Measurements from ENCODE around the gene HDLBP. TPM values are rescaled to one million over a fixed set of nuclear protein-coding genes. Genes with fewer than 3 reads are reported as not detected.
A peak's percentile ranks its signal among the peaks of the same experiment; 100 is the strongest.

Gene HDLBP
- total and polyA plus RNA-seq, 4 donors, result 220 to 476 (median 318) TPM

DNA sequence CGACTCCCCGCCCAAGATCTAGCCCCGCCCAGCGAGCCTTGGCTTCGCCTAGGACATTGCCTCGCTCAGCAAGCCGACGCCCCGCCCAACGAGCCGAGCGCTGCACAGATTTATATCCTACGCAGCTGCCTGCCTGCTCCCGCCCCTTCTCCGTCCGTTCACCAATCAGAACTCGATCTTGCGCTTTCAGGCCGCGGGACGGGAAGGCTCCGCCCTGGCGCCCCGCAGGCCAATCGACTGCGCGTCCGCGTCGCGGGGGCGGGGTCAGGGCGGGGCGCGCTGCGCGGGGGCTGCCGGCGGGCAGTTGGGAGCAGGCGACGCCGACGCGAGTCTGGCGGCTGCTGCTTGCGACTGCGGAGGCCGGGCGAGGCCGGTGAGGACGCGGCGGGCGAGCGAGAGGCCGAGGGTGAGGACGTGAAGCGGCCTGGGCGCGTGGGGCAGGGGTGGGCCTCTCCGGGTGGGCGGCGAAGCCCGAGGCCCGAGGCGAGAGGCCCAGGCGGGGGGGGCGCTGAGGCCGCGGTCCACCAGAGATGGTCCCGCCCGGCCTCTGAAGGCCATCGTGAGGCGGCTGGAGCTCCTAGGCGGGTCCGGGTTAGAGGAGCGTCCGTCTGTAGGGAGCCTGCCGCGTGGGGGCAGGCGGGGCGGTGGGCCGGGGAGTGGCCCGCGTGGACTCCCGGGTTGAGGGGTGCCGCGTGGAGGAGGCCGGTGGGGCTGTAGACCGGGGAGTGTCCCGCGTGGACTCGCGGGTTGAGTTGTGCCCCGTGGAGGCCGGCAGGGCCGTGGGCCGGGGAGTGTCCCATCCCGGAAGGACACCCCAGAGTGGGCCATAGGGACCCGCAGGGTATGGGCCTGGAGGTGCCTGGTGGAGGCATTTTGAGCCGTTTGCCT is 40.8 kb upstream of the HDLBP start, which contains the start of gene FARP2:
Gene FARP2 (plus strand): TSS at position 303 of the 888 bp plus-strand sequence. CDS start 16,823 bp downstream, outside the sequence.
- Histone ChIP-seq H3K27ac (ENCODE audit: low read depth in 1 of 2, low read length in 2 of 2) (peak within 1 kb of the TSS; percentile 38 to 42), H3K4me1 (ENCODE audit: control insufficient read depth in 1 of 2, insufficient read depth in 2 of 2, low read length in 2 of 2) (peaks cover 0 to 6% of the 10 kb centered on the region in 2 donors), H3K9me3 (ENCODE audit: control insufficient read depth, low read length) (no peaks in the 10 kb centered on the region), H3K27me3 (ENCODE audit: control insufficient read depth in 1 of 2, insufficient read depth in 2 of 2, low read length in 1 of 2) (no peaks in the 10 kb centered on the region), H3K4me3 (ENCODE audit: low read length in 2 of 2) (peak within 1 kb of the TSS; percentile 23 to 74), H3K36me3 (ENCODE audit: control insufficient read depth in 1 of 2, insufficient read depth in 2 of 2, low read length in 1 of 2) (peaks cover 0 to 2% of the 10 kb centered on the region in 2 donors)
- ATAC-seq (ENCODE audit: low FRiP score) (peak; percentile 96), DNase-seq (peak; percentile 100)
- WGBS, 2 donors, result 1% methylated on average over 78 to 101 of the region's 101 CpGs
- intact Hi-C loops (cut with DNase I), result loop anchor here in 1 of 2 donors (1.0 to 5.0 kb wide), 3 partner anchors 23 to 41 kb away; partner anchors contain the start of genes HDLBP and SEPTIN2

DNA sequence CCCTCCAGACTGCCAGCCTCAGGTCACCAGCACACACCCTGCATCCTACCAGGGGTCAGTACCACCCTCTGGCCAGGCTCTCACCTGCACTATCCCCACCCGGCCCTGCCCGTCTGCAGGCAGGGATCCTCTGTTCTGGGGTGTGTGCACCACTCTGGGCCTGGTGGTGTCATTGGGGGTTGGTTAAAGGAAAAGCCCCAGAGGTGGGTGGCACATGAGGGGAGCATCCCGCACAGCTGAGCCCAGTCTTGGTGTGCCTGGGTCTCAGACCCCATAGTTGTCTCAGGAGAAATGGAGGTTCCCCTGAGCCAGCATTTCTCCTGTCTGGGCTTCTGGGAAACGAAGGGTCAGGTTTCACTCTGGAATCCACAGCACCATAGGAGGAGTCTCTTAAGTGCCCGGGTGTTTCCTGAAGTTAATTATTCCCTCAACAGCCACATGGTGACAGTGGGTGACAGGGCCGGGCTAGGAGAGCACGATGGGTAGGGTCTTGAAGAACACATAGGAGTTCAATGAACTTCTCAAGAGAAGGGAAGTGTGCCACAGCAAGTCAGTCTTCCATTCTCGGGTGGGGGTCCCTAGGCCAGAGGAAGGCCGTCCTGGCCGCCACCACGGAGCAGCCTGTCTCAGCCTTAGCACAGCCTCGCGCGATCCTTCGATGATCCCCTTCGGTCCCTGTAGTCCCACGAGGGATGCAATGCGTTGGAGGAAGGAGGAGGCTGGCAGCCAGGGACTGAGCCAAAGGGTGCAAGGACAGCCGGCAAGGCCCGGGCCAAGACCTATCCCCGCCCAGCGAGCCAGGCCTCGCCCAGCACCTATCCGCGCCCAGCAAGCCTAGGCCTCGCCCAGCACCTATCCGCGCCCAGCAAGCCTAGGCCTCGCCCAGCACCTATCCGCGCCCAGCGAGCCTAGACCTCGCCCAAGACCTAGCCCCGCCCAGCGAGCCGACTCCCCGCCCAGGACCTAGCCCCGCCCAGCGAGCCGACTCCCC is 39.5 kb upstream of the HDLBP start:
- 26 to 39% methylated on average over 24 to 40 of the region's 40 CpGs for WGBS, 2 donors

DNA sequence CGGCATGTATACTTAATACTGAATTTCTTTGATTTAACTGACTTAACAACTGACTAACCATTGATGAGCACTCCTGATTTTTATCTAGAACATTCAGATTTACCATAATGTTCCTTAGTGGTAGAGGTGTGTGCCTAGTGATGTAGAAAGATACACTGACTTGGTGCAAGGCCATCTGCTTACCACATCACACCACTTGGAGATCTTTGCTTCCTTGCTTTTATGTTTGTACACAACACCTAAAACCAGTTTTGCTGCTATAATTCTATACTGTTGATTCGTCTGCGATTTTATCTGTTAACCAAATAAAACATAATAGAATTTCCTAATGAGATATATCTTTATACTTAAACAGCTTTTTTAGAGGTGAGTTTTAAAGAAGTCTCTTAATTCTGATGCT is 36.8 kb upstream of the HDLBP start:
- WGBS, 2 donors, result 83% methylated on average over 3 of the region's 3 CpGs
- H3K27me3 ChIP-seq (ENCODE audit: control insufficient read depth in 1 of 2, insufficient read depth in 2 of 2, low read length in 1 of 2), result no peaks in the 10 kb centered on the region
- peaks cover 0 to 6% of the 10 kb centered on the region in 2 donors for H3K36me3 ChIP-seq (ENCODE audit: control insufficient read depth in 1 of 2, insufficient read depth in 2 of 2, low read length in 1 of 2)
- H3K27ac ChIP-seq (ENCODE audit: low read depth in 1 of 2, low read length in 2 of 2), result no peak overlapping the region
- no peak for ATAC-seq (ENCODE audit: low FRiP score)
- no peak overlapping the region for H3K4me3 ChIP-seq (ENCODE audit: low read length in 2 of 2)
- no peak for DNase-seq
- no peaks in the 10 kb centered on the region for H3K9me3 ChIP-seq (ENCODE audit: control insufficient read depth, low read length)
- no peaks in the 10 kb centered on the region for H3K4me1 ChIP-seq (ENCODE audit: control insufficient read depth in 1 of 2, insufficient read depth in 2 of 2, low read length in 2 of 2)
- intact Hi-C loops (cut with DNase I), result loop anchor here in 1 of 2 donors (5.0 kb wide), 1 partner anchor 35 kb away; the partner anchor contains the start of genes HDLBP and SEPTIN2

More for the DNA sequence above, 39.5 kb upstream of the HDLBP start:
- peak; percentile 59 for ATAC-seq (ENCODE audit: low FRiP score)
- Histone ChIP-seq H3K9me3 (ENCODE audit: control insufficient read depth, low read length) (no peaks in the 10 kb centered on the region), H3K27ac (ENCODE audit: low read depth in 1 of 2, low read length in 2 of 2) (peak overlapping the region in 1 of 2 donors; percentile 42), H3K36me3 (ENCODE audit: control insufficient read depth in 1 of 2, insufficient read depth in 2 of 2, low read length in 1 of 2) (peaks cover 0 to 5% of the 10 kb centered on the region in 2 donors), H3K4me3 (ENCODE audit: low read length in 2 of 2) (no peak overlapping the region), H3K27me3 (ENCODE audit: control insufficient read depth in 1 of 2, insufficient read depth in 2 of 2, low read length in 1 of 2) (no peaks in the 10 kb centered on the region), H3K4me1 (ENCODE audit: control insufficient read depth in 1 of 2, insufficient read depth in 2 of 2, low read length in 2 of 2) (peaks cover 0 to 6% of the 10 kb centered on the region in 2 donors)
- DNase-seq, result peak; percentile 89 to 93
- intact Hi-C loops (cut with DNase I), result loop anchor here (5.0 kb wide), 2 partner anchors 37 to 38 kb away; partner anchors contain the start of genes HDLBP (in 1 of the 2) and SEPTIN2 (in 1 of the 2)

DNA sequence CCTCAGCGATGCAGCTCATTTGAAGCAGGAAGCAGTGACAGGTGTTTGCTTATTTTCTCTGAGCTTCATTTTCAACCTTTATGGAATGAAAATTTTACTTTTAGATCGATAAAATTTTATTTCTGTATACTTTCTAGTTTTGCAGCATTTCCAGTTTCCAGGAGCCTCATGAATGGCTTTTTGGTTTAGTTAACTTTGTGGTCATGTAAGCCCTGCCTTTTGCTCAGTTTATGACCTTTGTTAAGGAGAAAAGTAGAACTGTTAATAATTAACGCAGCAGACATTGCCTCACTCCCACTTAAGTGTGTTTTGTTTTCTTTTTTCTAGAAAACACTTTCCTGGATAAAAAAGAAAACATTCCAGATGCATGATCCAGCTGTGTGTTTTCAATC is 36.2 kb upstream of the HDLBP start:
- Histone ChIP-seq H3K27ac (ENCODE audit: low read depth in 1 of 2, low read length in 2 of 2) (no peak overlapping the region), H3K36me3 (ENCODE audit: control insufficient read depth in 1 of 2, insufficient read depth in 2 of 2, low read length in 1 of 2) (peaks cover 2 to 6% of the 10 kb centered on the region in 2 donors), H3K9me3 (ENCODE audit: control insufficient read depth, low read length) (no peaks in the 10 kb centered on the region), H3K4me1 (ENCODE audit: control insufficient read depth in 1 of 2, insufficient read depth in 2 of 2, low read length in 2 of 2) (no peaks in the 10 kb centered on the region), H3K4me3 (ENCODE audit: low read length in 2 of 2) (no peak overlapping the region), H3K27me3 (ENCODE audit: control insufficient read depth in 1 of 2, insufficient read depth in 2 of 2, low read length in 1 of 2) (no peaks in the 10 kb centered on the region)
- intact Hi-C loops (cut with DNase I), result loop anchor here in 1 of 2 donors (5.0 kb wide), 1 partner anchor 34 kb away; the partner anchor contains the start of genes HDLBP and SEPTIN2
- DNase-seq (no peak), ATAC-seq (ENCODE audit: low FRiP score) (no peak)
- WGBS, 2 donors, result 54 to 55% methylated on average over 3 of the region's 3 CpGs

DNA sequence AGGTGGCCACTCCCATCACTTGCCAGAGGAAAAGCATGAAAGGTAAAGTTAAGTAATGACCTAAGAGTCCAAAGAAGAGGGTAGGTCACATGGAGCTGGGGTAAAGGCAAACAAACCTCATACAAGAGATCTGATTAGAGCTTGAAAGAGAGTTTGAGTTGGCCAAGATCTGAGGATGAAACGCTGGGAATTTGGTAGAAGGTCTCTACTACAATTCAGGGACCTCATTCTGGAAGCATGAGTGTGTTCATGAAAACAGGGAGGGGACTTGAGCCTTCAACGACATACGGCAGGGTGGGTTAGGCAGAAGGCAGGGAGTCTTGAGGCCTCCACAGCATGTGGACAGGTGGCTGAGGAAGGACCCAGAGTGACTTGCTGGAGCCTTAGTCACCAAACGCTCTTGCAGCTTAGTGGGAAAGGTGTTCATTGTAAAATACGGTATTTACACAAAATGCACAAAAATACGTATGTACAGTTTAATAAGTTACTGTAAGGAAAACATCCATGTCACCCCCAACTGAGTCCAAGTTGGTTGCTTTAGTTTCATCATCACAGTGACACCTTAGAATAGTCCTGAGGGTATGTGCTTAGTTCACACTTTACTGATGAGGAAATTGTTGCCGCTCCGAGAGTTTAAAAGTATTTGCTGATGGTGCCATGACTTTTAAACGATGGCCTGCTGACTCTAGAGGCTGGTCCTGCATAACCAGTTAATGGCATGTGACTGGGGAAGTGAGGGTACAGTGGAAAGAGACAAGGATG is 35.6 kb upstream of the HDLBP start:
- no peaks in the 10 kb centered on the region for H3K9me3 ChIP-seq (ENCODE audit: control insufficient read depth, low read length)
- intact Hi-C loops (cut with DNase I), result loop anchor here in 1 of 2 donors (5.0 kb wide), 1 partner anchor 34 kb away; the partner anchor contains the start of genes HDLBP and SEPTIN2
- H3K27ac ChIP-seq (ENCODE audit: low read depth in 1 of 2, low read length in 2 of 2), result no peak overlapping the region
- H3K4me3 ChIP-seq (ENCODE audit: low read length in 2 of 2), result no peak overlapping the region
- no peaks in the 10 kb centered on the region for H3K4me1 ChIP-seq (ENCODE audit: control insufficient read depth in 1 of 2, insufficient read depth in 2 of 2, low read length in 2 of 2)
- DNase-seq, result no peak
- no peaks in the 10 kb centered on the region for H3K27me3 ChIP-seq (ENCODE audit: control insufficient read depth in 1 of 2, insufficient read depth in 2 of 2, low read length in 1 of 2)
- no peak for ATAC-seq (ENCODE audit: low FRiP score)
- WGBS, 2 donors, result 64 to 73% methylated on average over 9 of the region's 9 CpGs
- H3K36me3 ChIP-seq (ENCODE audit: control insufficient read depth in 1 of 2, insufficient read depth in 2 of 2, low read length in 1 of 2), result peaks cover 5 to 7% of the 10 kb centered on the region in 2 donors

DNA sequence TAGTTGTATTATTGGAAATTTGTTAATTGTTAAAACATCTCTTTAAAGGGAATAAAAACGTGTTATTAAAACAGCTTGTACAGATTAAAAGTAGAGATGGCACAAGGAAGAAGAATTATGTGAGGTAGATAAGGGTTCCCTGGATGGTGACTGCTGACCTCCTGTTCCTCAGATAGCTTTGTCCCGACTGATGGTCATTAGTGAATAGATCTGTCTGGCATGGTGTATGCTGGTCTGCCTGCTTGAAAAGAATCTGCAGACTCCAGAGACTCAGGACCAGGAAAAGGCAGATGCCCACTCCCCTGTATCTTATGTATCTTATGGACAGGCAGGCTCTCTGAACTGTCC is 35.0 kb upstream of the HDLBP start:
- peaks cover 5 to 9% of the 10 kb centered on the region in 2 donors for H3K36me3 ChIP-seq (ENCODE audit: control insufficient read depth in 1 of 2, insufficient read depth in 2 of 2, low read length in 1 of 2)

DNA sequence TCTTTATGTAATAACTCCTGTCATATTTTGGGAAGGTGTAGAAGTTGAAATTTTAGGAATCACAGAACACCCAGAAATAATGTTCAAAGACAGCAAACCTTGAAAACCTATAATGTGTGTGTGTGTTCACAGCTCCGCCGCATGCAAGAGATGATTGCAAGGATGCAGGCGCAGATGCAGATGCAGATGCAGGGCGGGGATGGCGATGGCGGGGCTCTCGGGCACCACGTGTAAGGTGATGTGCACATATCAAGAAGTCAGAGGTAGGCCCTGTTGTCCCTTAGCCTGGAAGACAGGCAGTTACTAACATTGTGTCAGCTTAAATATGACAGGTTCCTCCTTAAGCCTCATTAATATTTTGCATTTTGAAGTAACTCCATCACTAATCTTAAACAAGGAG is 34.5 kb upstream of the HDLBP start:
- WGBS, 2 donors, result 92 to 94% methylated on average over 8 of the region's 8 CpGs
- no peak overlapping the region for H3K27ac ChIP-seq (ENCODE audit: low read depth in 1 of 2, low read length in 2 of 2)
- no peaks in the 10 kb centered on the region for H3K27me3 ChIP-seq (ENCODE audit: control insufficient read depth in 1 of 2, insufficient read depth in 2 of 2, low read length in 1 of 2)
- H3K9me3 ChIP-seq (ENCODE audit: control insufficient read depth, low read length), result no peaks in the 10 kb centered on the region
- intact Hi-C loops (cut with DNase I), result loop anchor here in 1 of 2 donors (5.0 kb wide), 1 partner anchor 33 kb away; the partner anchor contains the start of genes HDLBP and SEPTIN2
- H3K4me1 ChIP-seq (ENCODE audit: control insufficient read depth in 1 of 2, insufficient read depth in 2 of 2, low read length in 2 of 2), result no peaks in the 10 kb centered on the region
- no peak for DNase-seq
- H3K36me3 ChIP-seq (ENCODE audit: control insufficient read depth in 1 of 2, insufficient read depth in 2 of 2, low read length in 1 of 2), result peaks cover 5 to 9% of the 10 kb centered on the region in 2 donors
- no peak overlapping the region for H3K4me3 ChIP-seq (ENCODE audit: low read length in 2 of 2)
- ATAC-seq (ENCODE audit: low FRiP score), result no peak

More for the DNA sequence above, 35.0 kb upstream of the HDLBP start:
- no peak for DNase-seq
- Histone ChIP-seq H3K27ac (ENCODE audit: low read depth in 1 of 2, low read length in 2 of 2) (no peak overlapping the region), H3K4me3 (ENCODE audit: low read length in 2 of 2) (no peak overlapping the region), H3K27me3 (ENCODE audit: control insufficient read depth in 1 of 2, insufficient read depth in 2 of 2, low read length in 1 of 2) (no peaks in the 10 kb centered on the region), H3K9me3 (ENCODE audit: control insufficient read depth, low read length) (no peaks in the 10 kb centered on the region), H3K4me1 (ENCODE audit: control insufficient read depth in 1 of 2, insufficient read depth in 2 of 2, low read length in 2 of 2) (no peaks in the 10 kb centered on the region)
- 79 to 80% methylated on average over 2 of the region's 2 CpGs for WGBS, 2 donors
- ATAC-seq (ENCODE audit: low FRiP score), result no peak
- intact Hi-C loops (cut with DNase I), result loop anchor here in 1 of 2 donors (5.0 kb wide), 1 partner anchor 33 kb away; the partner anchor contains the start of genes HDLBP and SEPTIN2
